Natural killer cell (primary cell): ENCODE results near the gene KLHL3. TPM values are rescaled to one million over a fixed set of nuclear protein-coding genes. Genes with fewer than 3 reads are reported as not detected.

Experiments used
- ATAC-seq, 3 donors: fragments of 150-1000 bp in 2 of 3; fragments of 200-7000 bp in 1 of 3; cut with Tn5 transposase; 1 replicate in 1 of 3; 2 replicates in 2 of 3; pipeline ENCODE4 v1.10.0; 2021; ENCODE audit warnings: mild to moderate bottlenecking in 2 of 3, moderate library complexity in 2 of 3
- DNase-seq, 2 donors: peaks; one replicate each; pipeline versions ENCODE4 v3.0.0 to v3.0.0-alpha.2; 2013 to 2021; ENCODE audit warnings: mixed read lengths in 1 of 2
- H3K27ac ChIP-seq: one replicate; pipeline ENCODE4 v1.5.1; 2013; ENCODE audit warnings: mild to moderate bottlenecking, low read length
- H3K27me3 ChIP-seq: one replicate; pipeline ENCODE4 v1.6.1; 2013; ENCODE audit warnings: low read length; ENCODE audit not compliant: control insufficient read depth, insufficient read depth
- H3K36me3 ChIP-seq: one replicate; pipeline ENCODE4 v1.6.1; 2013; ENCODE audit warnings: low read length; ENCODE audit not compliant: control insufficient read depth, insufficient read depth
- H3K4me1 ChIP-seq: one replicate; pipeline ENCODE4 v1.6.1; 2013; ENCODE audit warnings: low read length; ENCODE audit not compliant: control insufficient read depth, insufficient read depth
- H3K4me3 ChIP-seq: one replicate; pipeline ENCODE4 v1.5.1; 2013; ENCODE audit warnings: low read length
- H3K9me3 ChIP-seq: one replicate; pipeline ENCODE4 v1.6.1; 2013; ENCODE audit warnings: low read length; ENCODE audit not compliant: control insufficient read depth, insufficient read depth
- H3K27ac Mint-ChIP-seq, 2 donors: one replicate each; pipeline ENCODE4 v1.8.0; 2022; ENCODE audit warnings: mild to moderate bottlenecking in 2 of 2, mixed read lengths in 2 of 2, moderate library complexity in 1 of 2
- H3K27me3 Mint-ChIP-seq, 2 donors: one replicate each; pipeline ENCODE4 v1.8.0; 2022; ENCODE audit warnings: low read depth in 2 of 2, mixed read lengths in 2 of 2
- H3K36me3 Mint-ChIP-seq: one replicate; pipeline ENCODE4 v1.8.0; 2022; ENCODE audit warnings: mixed read lengths
- H3K4me1 Mint-ChIP-seq, 2 donors: one replicate each; pipeline ENCODE4 v1.8.0; 2022; ENCODE audit warnings: mixed read lengths in 2 of 2
- H3K4me3 Mint-ChIP-seq: one replicate; pipeline ENCODE4 v1.8.0; 2022; ENCODE audit warnings: mild to moderate bottlenecking, moderate library complexity, mixed read lengths
- H3K9me3 Mint-ChIP-seq, 2 donors: one replicate each; pipeline ENCODE4 v1.8.0; 2022; ENCODE audit warnings: mixed read lengths in 2 of 2
- CTCF ChIP-seq: fragments of 200-600 bp; IDR thresholded peaks from one replicate; pipeline ENCODE4 v1.8.0; 2022; ENCODE audit warnings: antibody characterized with exemption
- WGBS: methylation state at CpG from one replicate; pipeline ENCODE4 v1.1.7; 2013; ENCODE audit warnings: missing lambda C conversion rate; ENCODE audit not compliant: insufficient coverage; 5-methylcytosine and 5-hydroxymethylcytosine counted together
- intact Hi-C: fragments of 100-400 bp; cut with micrococcal nuclease; formaldehyde crosslinking; loops from one replicate; pipeline ENCODE4 v1.14.2; 2022
- total RNA-seq, 4 donors: library from RNA; stranded (reverse); fragments of 120-200 nt in 1 of 4; gene quantifications; one replicate each; pipeline versions ENCODE4 v1.2.3 to v1.2.4, GENCODE V29; 2013 to 2022

The KLHL3 gene
- total RNA-seq, 3 donors from 2014 or later (not counting 1 experiment from before 2014, with no cell fraction given), result 11.2 to 14.0 (median 13.2) TPM

GRCh38 chr5:137693307-137693950 lies 42.5 kb downstream of the KLHL3 start:
- Histone ChIP-seq H3K27me3 (no peaks in the 10 kb centered on the region), H3K9me3 (no peaks in the 10 kb centered on the region), H3K27ac (no peak overlapping the region), H3K4me1 (peaks cover 7% of the 10 kb centered on the region), H3K36me3 (peaks cover 3% of the 10 kb centered on the region), H3K4me3 (no peak overlapping the region)
- Mint-ChIP-seq H3K27me3 (no peaks in the 10 kb centered on the region), H3K36me3 (no peaks in the 10 kb centered on the region), H3K9me3 (no peaks in the 10 kb centered on the region), H3K27ac (peak overlapping the region in 1 of 2 donors; percentile 51), H3K4me3 (no peak overlapping the region), H3K4me1 (peaks cover 6 to 14% of the 10 kb centered on the region in 2 donors)
- intact Hi-C loops, result no loop called here
- TF ChIP-seq CTCF, result no peak
- DNase-seq (no peak), ATAC-seq (no peak)
- WGBS, result 100% methylated on average over 1 of the region's 1 CpG

- Mint-ChIP-seq H3K27ac (no peak overlapping the region), H3K27me3 (no peaks in the 10 kb centered on the region), H3K4me3 (no peak overlapping the region), H3K4me1 (no peaks in the 10 kb centered on the region), H3K36me3 (no peaks in the 10 kb centered on the region), H3K9me3 (no peaks in the 10 kb centered on the region)
- no peaks in the 10 kb centered on the region for H3K9me3 ChIP-seq
- TF ChIP-seq CTCF, result no peak
- intact Hi-C loops, result no loop called here
- WGBS, result 100% methylated on average over 1 of the region's 2 CpGs
- ATAC-seq (no peak), DNase-seq (no peak)
- H3K4me1 ChIP-seq, result no peaks in the 10 kb centered on the region
- peaks cover 3% of the 10 kb centered on the region for H3K36me3 ChIP-seq
- no peak overlapping the region for H3K27ac ChIP-seq
- no peaks in the 10 kb centered on the region for H3K27me3 ChIP-seq
- no peak overlapping the region for H3K4me3 ChIP-seq
These were observed 46.6 kb downstream of the KLHL3 start for GRCh38 chr5:137689306-137689705.

- H3K4me1 ChIP-seq, result no peaks in the 10 kb centered on the region
- H3K36me3 Mint-ChIP-seq, result no peaks in the 10 kb centered on the region
- no peak for DNase-seq
- no peak overlapping the region for H3K27ac ChIP-seq
- 87% methylated on average over 5 of the region's 5 CpGs for WGBS
- H3K4me3 Mint-ChIP-seq, result no peak overlapping the region
- no peaks in the 10 kb centered on the region for H3K4me1 Mint-ChIP-seq
- intact Hi-C loops, result no loop called here
- H3K36me3 ChIP-seq, result peaks cover 3% of the 10 kb centered on the region
- H3K27me3 ChIP-seq, result no peaks in the 10 kb centered on the region
- TF ChIP-seq CTCF, result no peak
- H3K9me3 Mint-ChIP-seq, result no peaks in the 10 kb centered on the region
- no peak overlapping the region for H3K4me3 ChIP-seq
- no peak overlapping the region for H3K27ac Mint-ChIP-seq
- H3K9me3 ChIP-seq, result no peaks in the 10 kb centered on the region
- no peak for ATAC-seq
- H3K27me3 Mint-ChIP-seq, result no peaks in the 10 kb centered on the region
These were observed 47.6 kb downstream of the KLHL3 start for GRCh38 chr5:137688210-137688840.

- Mint-ChIP-seq H3K4me3 (no peak overlapping the region), H3K27ac (no peak overlapping the region), H3K9me3 (no peaks in the 10 kb centered on the region), H3K36me3 (no peaks in the 10 kb centered on the region), H3K4me1 (no peaks in the 10 kb centered on the region), H3K27me3 (no peaks in the 10 kb centered on the region)
- Histone ChIP-seq H3K27ac (no peak overlapping the region), H3K9me3 (no peaks in the 10 kb centered on the region), H3K27me3 (no peaks in the 10 kb centered on the region), H3K4me3 (no peak overlapping the region), H3K36me3 (no peaks in the 10 kb centered on the region), H3K4me1 (no peaks in the 10 kb centered on the region)
- TF ChIP-seq CTCF, result no peak
- 75% methylated on average over 3 of the region's 3 CpGs for WGBS
- ATAC-seq (no peak), DNase-seq (no peak)
- intact Hi-C loops, result no loop called here
These were observed 51.1 kb downstream of the KLHL3 start for GRCh38 chr5:137684761-137685160.
